SW 1271 (cell line): ENCODE results near the gene NRG3.

ENCODE experiments used
- DNase-seq, 2 experiments: peaks; one replicate each; lab custom pipeline; 2025; lab: John Stamatoyannopoulos, UW

The NRG3 gene

GRCh38 chr10:82680608-82681007 lies 805.6 kb downstream of the NRG3 start:
- no peak for DNase-seq

GRCh38 chr10:82683945-82684344 lies 809.0 kb downstream of the NRG3 start:
- no peak for DNase-seq

GRCh38 chr10:82685087-82685486 lies 810.1 kb downstream of the NRG3 start:
- no peak for DNase-seq

- no peak for DNase-seq
Measured at GRCh38 chr10:82691211-82691610, 816.2 kb downstream of the NRG3 start.

GRCh38 chr10:82692458-82692857 lies 817.5 kb downstream of the NRG3 start:
- DNase-seq: no peak

- no peak for DNase-seq
Measured at GRCh38 chr10:82721831-82722230, 846.8 kb downstream of the NRG3 start.

- DNase-seq: no peak
Measured at GRCh38 chr10:82722273-82722672, 847.3 kb downstream of the NRG3 start.

- DNase-seq: no peak
Measured at GRCh38 chr10:82736305-82736704, 861.3 kb downstream of the NRG3 start.

GRCh38 chr10:82737549-82737948 lies 862.6 kb downstream of the NRG3 start:
- DNase-seq: no peak

GRCh38 chr10:82738592-82738991 lies 863.6 kb downstream of the NRG3 start:
- DNase-seq: no peak

GRCh38 chr10:82742478-82742877 lies 867.5 kb downstream of the NRG3 start:
- DNase-seq: peak; percentile 1 to 67

- DNase-seq: no peak
Measured at GRCh38 chr10:82742898-82743297, 867.9 kb downstream of the NRG3 start.

GRCh38 chr10:82750538-82750937 lies 875.5 kb downstream of the NRG3 start:
- DNase-seq: no peak

GRCh38 chr10:82757397-82757796 lies 882.4 kb downstream of the NRG3 start:
- DNase-seq: no peak

- DNase-seq: no peak
Measured at GRCh38 chr10:82757901-82758300, 882.9 kb downstream of the NRG3 start.

- DNase-seq: no peak
Measured at GRCh38 chr10:82759050-82759449, 884.1 kb downstream of the NRG3 start.

- no peak for DNase-seq
Measured at GRCh38 chr10:82762641-82763040, 887.6 kb downstream of the NRG3 start.

- DNase-seq: no peak
Measured at GRCh38 chr10:82768040-82768439, 893.0 kb downstream of the NRG3 start.

GRCh38 chr10:82778908-82779307 lies 903.9 kb downstream of the NRG3 start:
- no peak for DNase-seq

- DNase-seq: no peak
Measured at GRCh38 chr10:82796510-82796909, 921.5 kb downstream of the NRG3 start.

- DNase-seq: no peak
Measured at GRCh38 chr10:82801289-82801688, 926.3 kb downstream of the NRG3 start.

- no peak for DNase-seq
Measured at GRCh38 chr10:82811621-82812020, 936.6 kb downstream of the NRG3 start.

GRCh38 chr10:82813856-82814255 lies 938.9 kb downstream of the NRG3 start:
- DNase-seq: no peak

GRCh38 chr10:82814635-82815034 lies 939.6 kb downstream of the NRG3 start:
- DNase-seq: no peak

- DNase-seq: no peak
Measured at GRCh38 chr10:82815680-82816079, 940.7 kb downstream of the NRG3 start.
